GM12878 (cell line): ENCODE data around the gene RARRES1. TPM values are rescaled to one million over a fixed set of nuclear protein-coding genes. Genes with fewer than 3 reads are reported as not detected.

ENCODE experiments used
- ATAC-seq: fragments of 200-7000 bp; cut with Tn5 transposase; 3 replicates; pipeline ENCODE4 v1.9.1; 2020; ENCODE audit warnings: mild to moderate bottlenecking, moderate library complexity
- BruUV-seq: library from RNA; stranded (reverse); fragments of 400-500 nt; replicated peaks from 2 replicates; lab custom pipeline; 2021; lab: Mats Ljungman, UMichigan
- CTCF ChIA-PET: fragments of 300-600 bp; sonication (Branson Sonifier 250); formaldehyde crosslinking; extraction: SDS; loops from one replicate; lab custom pipeline; 2021; ENCODE audit warnings: inconsistent platforms; lab: Yijun Ruan, JAX
- POLR2A ChIA-PET: fragments of 350-600 bp; formaldehyde crosslinking; extraction: SDS; loops from one replicate; lab custom pipeline; 2021; ENCODE audit warnings: inconsistent platforms; lab: Charles Lee
- RAD21 ChIA-PET: fragments of 300-600 bp; sonication (Branson Sonifier 250); formaldehyde crosslinking; loops from one replicate; lab custom pipeline; 2023; ENCODE audit warnings: antibody characterized with exemption; ENCODE audit not compliant: unreplicated experiment; lab: Charles Lee
- SMC1A ChIA-PET: fragments of 300-600 bp; sonication (Branson Sonifier 250); formaldehyde crosslinking; loops from one replicate; lab custom pipeline; 2023; ENCODE audit not compliant: unreplicated experiment, uncharacterized antibody; lab: Charles Lee
- DNase-seq: peaks from one replicate; pipeline ENCODE4 v3.0.0-alpha.2; 2011; ENCODE audit warnings: low read depth, low spot score
- FAIRE-seq: peaks from 3 replicates; lab custom pipeline; 2011; peaks lifted over from hg19 to GRCh38; lab: Jason Lieb, UNC
- H2AFZ ChIP-seq: 2 replicates; pipeline ENCODE4 v1.6.0; 2011; ENCODE audit warnings: low read depth, low read length, control low read depth; ENCODE audit not compliant: control insufficient read depth
- H3K27ac ChIP-seq: 2 replicates; pipeline ENCODE4 v1.5.1; 2011; ENCODE audit warnings: control low read depth; ENCODE audit not compliant: control insufficient read depth, insufficient read depth
- H3K27me3 ChIP-seq, 2 experiments: replicated peaks in 1 of 2; 2 replicates each; pipeline versions ENCODE4 v1.6.0 to v1.6.1; 2011; ENCODE audit warnings: low read length in 1 of 2; ENCODE audit not compliant: control insufficient read depth in 2 of 2, insufficient read depth in 2 of 2
- H3K36me3 ChIP-seq, 2 experiments: 2 replicates each; pipeline ENCODE4 v1.5.1; 2011; ENCODE audit warnings: low read length in 1 of 2; ENCODE audit not compliant: control insufficient read depth in 2 of 2, insufficient read depth in 2 of 2
- H3K4me1 ChIP-seq: 2 replicates; pipeline ENCODE4 v1.6.1; 2011; ENCODE audit warnings: mild to moderate bottlenecking, low read length, moderate library complexity, mixed read lengths; ENCODE audit not compliant: control insufficient read depth, insufficient read depth
- H3K4me2 ChIP-seq: 2 replicates; pipeline ENCODE4 v1.6.0; 2011; ENCODE audit warnings: control low read depth; ENCODE audit not compliant: control insufficient read depth, insufficient read depth
- H3K4me3 ChIP-seq: fragments of 200-600 bp; sonication (generic); 2 replicates; pipeline ENCODE4 v1.5.1; 2016
- H3K79me2 ChIP-seq: 2 replicates; pipeline ENCODE4 v1.6.0; 2011; ENCODE audit warnings: low read length; ENCODE audit not compliant: control insufficient read depth, insufficient read depth
- H3K9ac ChIP-seq: 2 replicates; pipeline ENCODE4 v1.8.0; 2011; ENCODE audit warnings: low read length, control low read depth, mixed read lengths; ENCODE audit not compliant: control insufficient read depth, insufficient read depth
- H3K9me3 ChIP-seq: replicated peaks from 3 replicates; pipeline ENCODE4 v1.5.1; 2011; ENCODE audit warnings: mild to moderate bottlenecking, low read length; ENCODE audit not compliant: control insufficient read depth, insufficient read depth
- H4K20me1 ChIP-seq: 2 replicates; pipeline ENCODE4 v1.6.0; 2011; ENCODE audit not compliant: control insufficient read depth, insufficient read depth
- BCL11A ChIP-seq: IDR thresholded peaks from 2 replicates; pipeline ENCODE4 v1.6.1; 2011; ENCODE audit warnings: low read depth, low read length
- BMI1 ChIP-seq: fragments of 450-650 bp; IDR thresholded peaks from 2 replicates; pipeline ENCODE4 v1.6.1; 2016; ENCODE audit warnings: mild to moderate bottlenecking, moderate library complexity, borderline replicate concordance
- CBFB ChIP-seq: IDR thresholded peaks from 2 replicates; pipeline ENCODE4 v1.6.1; 2016; ENCODE audit warnings: antibody characterized with exemption, low read depth
- ELK1 ChIP-seq: IDR thresholded peaks from 2 replicates; pipeline ENCODE4 v1.6.1; 2012; ENCODE audit warnings: low read depth, low read length, improper control_type of control experiment
- FOXK2 ChIP-seq: fragments of 450-650 bp; IDR thresholded peaks from 2 replicates; pipeline ENCODE4 v1.6.1; 2017; ENCODE audit warnings: mild to moderate bottlenecking, moderate library complexity
- JUNB ChIP-seq: IDR thresholded peaks from 2 replicates; pipeline ENCODE4 v1.6.1; 2016; ENCODE audit warnings: antibody characterized with exemption, mild to moderate bottlenecking
- MEF2B ChIP-seq: fragments of 450-650 bp; IDR thresholded peaks from 2 replicates; pipeline ENCODE4 v1.6.1; 2018; ENCODE audit warnings: mild to moderate bottlenecking, moderate library complexity; ENCODE audit not compliant: partially characterized antibody, poor library complexity, severe bottlenecking
- NFYA ChIP-seq: IDR thresholded peaks from 2 replicates; pipeline ENCODE4 v1.6.1; 2011; ENCODE audit warnings: low read depth, mild to moderate bottlenecking, low read length, improper control_type of control experiment, borderline replicate concordance
- NR2C1 ChIP-seq: fragments of 450-650 bp; IDR thresholded peaks from 2 replicates; pipeline ENCODE4 v1.6.1; 2017; ENCODE audit warnings: antibody characterized with exemption, mild to moderate bottlenecking, moderate library complexity
- NR2C2 ChIP-seq: IDR thresholded peaks from 2 replicates; pipeline ENCODE4 v1.6.1; 2011; ENCODE audit warnings: borderline replicate concordance, low read depth; ENCODE audit not compliant: control insufficient read depth, insufficient read length
- SKIL ChIP-seq: fragments of 450-650 bp; IDR thresholded peaks from 2 replicates; pipeline ENCODE4 v1.6.1; 2017; ENCODE audit warnings: mild to moderate bottlenecking, low read depth, inconsistent platforms; ENCODE audit not compliant: poor library complexity, severe bottlenecking
- SMARCA5 ChIP-seq: fragments of 450-650 bp; IDR thresholded peaks from 2 replicates; pipeline ENCODE4 v1.6.1; 2017; ENCODE audit warnings: mild to moderate bottlenecking
- SRF ChIP-seq, 2 experiments: IDR thresholded peaks; 2 replicates each; pipeline ENCODE4 v1.6.1; 2011; ENCODE audit warnings: low read depth in 2 of 2, low read length in 2 of 2, mild to moderate bottlenecking in 1 of 2, moderate library complexity in 1 of 2
- STAT1 ChIP-seq: fragments of 450-650 bp; conservative IDR thresholded peaks from 2 replicates; pipeline ENCODE4 v1.6.1; 2014; ENCODE audit warnings: antibody characterized with exemption, mild to moderate bottlenecking
- ZNF384 ChIP-seq: IDR thresholded peaks from 2 replicates; pipeline ENCODE4 v1.6.1; 2012; ENCODE audit warnings: low read depth, mild to moderate bottlenecking, low read length, improper control_type of control experiment, borderline replicate concordance
- WGBS: methylation state at CpG from one replicate; pipeline ENCODE4 v1.1.6; 2016; ENCODE audit warnings: low lambda C conversion rate; ENCODE audit not compliant: insufficient replicate concordance, insufficient coverage; ENCODE audit errors: missing lambda C conversion rate; 5-methylcytosine and 5-hydroxymethylcytosine counted together
- in situ Hi-C: fragments of 300-500 bp; cut with MboI; formaldehyde crosslinking; loops from 9 replicates; pipeline ENCODE4 v1.14.3; 2018; ENCODE audit warnings: mixed read lengths
- intact Hi-C: fragments of 100-400 bp; cut with micrococcal nuclease; formaldehyde crosslinking; loops from one replicate; pipeline ENCODE4 v1.14.2; 2022; ENCODE audit not compliant: unreplicated experiment
- polyA plus RNA-seq, 11 experiments: library from polyadenylated mRNA; depleted of rRNA in 4 of 11; unstranded in 6 of 11; stranded (reverse) in 5 of 11; fragments of >200 nt; fragmentation: Nextera tagmentation in 4 of 11; fragmentation: Illumina TruSeq in 1 of 11; extraction: Ambion mirVana in 4 of 11; extraction: Trizol in 1 of 11; gene quantifications; 1 replicate in 1 of 11; 2 replicates in 10 of 11; pipeline versions ENCODE4 v1.2.1 to v1.2.3, GENCODE V29; 2011 to 2016; ENCODE audit warnings: inconsistent platforms in 2 of 11, missing spikeins in 2 of 11, low read depth in 1 of 11
- total RNA-seq, 4 experiments: library from RNA; depleted of rRNA in 3 of 4; stranded (reverse); fragments of >200 nt in 3 of 4; fragmentation: Illumina TruSeq in 1 of 4; extraction: Trizol in 1 of 4; gene quantifications; 2 replicates each; pipeline versions ENCODE4 v1.2.1 to v1.2.3, GENCODE V29; 2013 to 2021

Gene RARRES1
- total and polyA plus RNA-seq, 10 of the 15 experiments (the other 5 are each of a cell fraction or from before 2014, with no cell fraction given), result 0.02 to 0.83 (median 0.63) TPM; not detected in 7

- ATAC-seq (no peak), FAIRE-seq (no peak), DNase-seq (no peak)
- Histone ChIP-seq H2AFZ (no peak overlapping the region), H3K9ac (no peak overlapping the region), H3K9me3 (no peaks in the 10 kb centered on the region), H3K36me3 (peaks cover 0 to 4% of the 10 kb centered on the region in 2 experiments; a peak in 3 of 4 replicates), H3K4me2 (no peak overlapping the region), H3K27ac (no peak overlapping the region), H3K4me3 (no peak overlapping the region), H4K20me1 (no peaks in the 10 kb centered on the region), H3K27me3 (no peaks in the 10 kb centered on the region), H3K4me1 (no peaks in the 10 kb centered on the region), H3K79me2 (no peaks in the 10 kb centered on the region)
- POLR2A ChIA-PET, result no interaction called here
- BruUV-seq, result no TSS peak
- RAD21 ChIA-PET, result no interaction called here
- WGBS, result 71% methylated on average over 5 of the region's 5 CpGs
- intact Hi-C loops, result no loop called here
- in situ Hi-C loops, result no loop called here
- SMC1A ChIA-PET, result interaction anchor here (1.1 to 1.2 kb wide), 2 partner anchors 11 to 24 kb away, joined by 4 read pairs; no protein-coding TSS in a partner anchor
- TF ChIP-seq JUNB (peak; percentile 37; the same call in 1 of the 2 replicates), NR2C2 (no peak)
- CTCF ChIA-PET, result interaction anchor here (0.6 to 1.4 kb wide), 4 partner anchors 11 to 106 kb away, joined by 3 to 6 read pairs (median 4); partner anchors contain the start of gene LXN
These were observed 48.9 kb downstream of the RARRES1 start for GRCh38 chr3:158683230-158683962.

DNA sequence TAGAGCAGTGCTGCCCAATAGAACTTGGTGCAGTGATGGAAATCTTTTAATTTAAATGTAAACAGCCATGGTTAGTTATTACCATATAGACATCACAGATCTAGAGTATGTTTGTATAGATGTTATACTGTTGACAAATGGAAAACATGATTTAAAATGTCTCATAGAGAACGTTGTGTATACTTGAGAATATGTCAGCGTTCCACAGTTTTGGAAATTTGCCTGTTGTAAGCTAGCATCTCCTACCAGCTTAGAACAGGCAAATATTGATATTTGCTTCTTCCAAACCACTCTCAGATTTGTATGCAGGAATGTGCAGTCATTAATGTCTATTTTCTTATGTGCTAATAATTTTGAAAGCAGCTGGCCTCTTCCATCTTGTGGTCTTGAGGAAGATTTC lies 51.4 kb downstream of the RARRES1 start:
- Histone ChIP-seq H3K36me3 (peaks cover 0 to 8% of the 10 kb centered on the region in 2 experiments; a peak in 3 of 4 replicates), H2AFZ (no peak overlapping the region), H3K79me2 (no peaks in the 10 kb centered on the region), H3K9ac (no peak overlapping the region), H3K4me2 (no peak overlapping the region), H3K9me3 (no peaks in the 10 kb centered on the region), H3K27ac (no peak overlapping the region), H3K4me1 (no peaks in the 10 kb centered on the region), H3K4me3 (no peak overlapping the region), H4K20me1 (no peaks in the 10 kb centered on the region), H3K27me3 (no peaks in the 10 kb centered on the region)
- BruUV-seq, result no TSS peak
- no peak for FAIRE-seq
- WGBS, result 54% methylated on average over 2 of the region's 2 CpGs
- ChIA-PET RAD21 (no interaction called here), CTCF (no interaction called here), SMC1A (no interaction called here), POLR2A (no interaction called here)
- in situ Hi-C loops (no loop called here), intact Hi-C loops (no loop called here)
- no peak for DNase-seq
- no peak for ATAC-seq
- TF ChIP-seq SMARCA5, result no peak
- no peak for TF ChIP-seq SKIL
- TF ChIP-seq FOXK2, result no peak
- TF ChIP-seq SRF (IDR thresholded peaks at IDR 0.05; ENCODE audit: low read depth in 2 of 2, low read length in 2 of 2), result no peak
- TF ChIP-seq ZNF384, result no peak
- no peak for TF ChIP-seq MEF2B
- TF ChIP-seq NR2C1, result no peak
- TF ChIP-seq NFYA, result no peak
- TF ChIP-seq ELK1, result no peak
- TF ChIP-seq CBFB, result no peak
- TF ChIP-seq BMI1, result no peak
- TF ChIP-seq STAT1, result no peak
- TF ChIP-seq BCL11A, result no peak
